SK-N-SH (cell line): ENCODE results near the gene TNIP3. TPM values are rescaled to one million over a fixed set of nuclear protein-coding genes. Genes with fewer than 3 reads are reported as not detected.

Experiments used
- CTCF ChIA-PET: fragments of 300-600, 350-600 bp; formaldehyde crosslinking; extraction: SDS; loops from one replicate; lab custom pipeline; 2021; lab: Yijun Ruan, JAX
- POLR2A ChIA-PET: fragments of 350-600 bp; sonication (Branson Sonifier 250); formaldehyde crosslinking; extraction: SDS; loops from one replicate; lab custom pipeline; 2020; ENCODE audit warnings: antibody characterized with exemption, inconsistent platforms; lab: Yijun Ruan, JAX
- DNase-seq: peaks from one replicate; pipeline ENCODE4 v3.0.0; 2012
- H2AFZ ChIP-seq: fragments of 200-600 bp; sonication (generic); 2 replicates; pipeline ENCODE4 v1.8.1; 2016; ENCODE audit warnings: antibody characterized with exemption, mild to moderate bottlenecking, low read depth
- H3F3A ChIP-seq: fragments of 200-600 bp; sonication (generic); replicated peaks from 2 replicates; pipeline ENCODE3; 2016; ENCODE audit warnings: antibody characterized with exemption, mild to moderate bottlenecking; ENCODE audit not compliant: insufficient read depth
- H3K27ac ChIP-seq, 2 experiments: fragments of 200-500 bp in 1 of 2; fragments of 200-600 bp in 1 of 2; sonication (Bioruptor generic) in 1 of 2; sonication (generic), shearing (Covaris generic) in 1 of 2; 2 replicates each; pipeline versions ENCODE4 v1.5.1 to v1.6.1; 2014 to 2016; ENCODE audit warnings: low read depth in 2 of 2, inconsistent platforms in 1 of 2, low read length in 1 of 2, mild to moderate bottlenecking in 1 of 2, mixed read lengths in 1 of 2
- H3K27me3 ChIP-seq: fragments of 200-600 bp; sonication (generic), shearing (Covaris generic); 2 replicates; pipeline ENCODE4 v1.6.1; 2016; ENCODE audit warnings: mixed run types; ENCODE audit not compliant: insufficient read depth
- H3K36me3 ChIP-seq, 2 experiments: fragments of 200-500 bp in 1 of 2; fragments of 200-600 bp in 1 of 2; sonication (Bioruptor generic) in 1 of 2; sonication (generic) in 1 of 2; replicated peaks in 1 of 2; 2 replicates each; pipeline versions ENCODE3 to v1.5.1; 2014 to 2016; ENCODE audit warnings: low read length in 1 of 2, mild to moderate bottlenecking in 1 of 2; ENCODE audit not compliant: insufficient read depth in 2 of 2, control insufficient read depth in 1 of 2
- H3K4me1 ChIP-seq, 2 experiments: fragments of 200-500 bp in 1 of 2; fragments of 200-600 bp in 1 of 2; sonication (Bioruptor generic) in 1 of 2; sonication (generic), shearing (Covaris generic) in 1 of 2; 2 replicates each; pipeline versions ENCODE4 v1.5.1 to v1.6.1; 2014 to 2016; ENCODE audit warnings: low read depth in 1 of 2, low read length in 1 of 2, mixed run types in 1 of 2; ENCODE audit not compliant: insufficient read depth in 2 of 2, control insufficient read depth in 1 of 2
- H3K4me2 ChIP-seq: fragments of 200-600 bp; sonication (generic), shearing (Covaris generic); 2 replicates; pipeline ENCODE4 v1.6.1; 2017; ENCODE audit warnings: mixed run types
- H3K4me3 ChIP-seq, 2 experiments: fragments of 200-500 bp in 1 of 2; fragments of 200-600 bp in 1 of 2; sonication (Bioruptor generic) in 1 of 2; sonication (generic), shearing (Covaris generic) in 1 of 2; 2 replicates each; pipeline versions ENCODE4 v1.5.1 to v1.8.1; 2014 to 2016; ENCODE audit warnings: low read depth in 2 of 2, inconsistent platforms in 1 of 2, low read length in 1 of 2, mild to moderate bottlenecking in 1 of 2, mixed read lengths in 1 of 2, moderate library complexity in 1 of 2
- H3K79me2 ChIP-seq: fragments of 200-600 bp; sonication (generic); 2 replicates; pipeline ENCODE4 v1.8.1; 2017; ENCODE audit warnings: mild to moderate bottlenecking; ENCODE audit not compliant: insufficient read depth
- H3K9ac ChIP-seq: fragments of 200-600 bp; sonication (generic); 2 replicates; pipeline ENCODE4 v1.6.1; 2017; ENCODE audit warnings: mixed run types
- H3K9me2 ChIP-seq: fragments of 200-600 bp; sonication (generic); 2 replicates; pipeline ENCODE4 v1.6.1; 2017; ENCODE audit warnings: mixed run types
- H3K9me3 ChIP-seq: fragments of 200-600 bp; sonication (generic); 2 replicates; pipeline ENCODE4 v1.6.1; 2017; ENCODE audit warnings: mixed run types, mild to moderate bottlenecking, moderate library complexity
- H4K20me1 ChIP-seq: fragments of 200-600 bp; sonication (generic); 2 replicates; pipeline ENCODE4 v1.6.1; 2017; ENCODE audit warnings: mild to moderate bottlenecking, mixed run types; ENCODE audit not compliant: insufficient read depth
- ELF1 ChIP-seq: IDR thresholded peaks from 2 replicates; pipeline ENCODE4 v1.4.0; 2012
- EP300 ChIP-seq, 2 experiments: IDR thresholded peaks; 2 replicates each; pipeline versions ENCODE4 v1.4.0 to v1.6.1; 2012; ENCODE audit warnings: borderline replicate concordance in 1 of 2, low read depth in 1 of 2, low read length in 1 of 2
- EZH2phosphoT487 ChIP-seq: fragments of 200-600 bp; sonication (generic); IDR thresholded peaks from 2 replicates; pipeline ENCODE4 v1.6.1; 2017; ENCODE audit warnings: low read depth, mixed run types, mild to moderate bottlenecking, antibody characterized with exemption, moderate library complexity, borderline replicate concordance
- FOXJ3 ChIP-seq: sonication (generic); formaldehyde crosslinking; IDR thresholded peaks from 2 replicates; pipeline ENCODE4 v1.5.1; 2020; ENCODE audit warnings: mild to moderate bottlenecking, missing genetic modification reagents
- GATA2 ChIP-seq: sonication (generic); formaldehyde crosslinking; IDR thresholded peaks from 2 replicates; pipeline ENCODE4 v1.5.0; 2020; ENCODE audit warnings: mild to moderate bottlenecking, missing genetic modification reagents
- MAX ChIP-seq: IDR thresholded peaks from 2 replicates; pipeline ENCODE4 v1.4.0; 2012; ENCODE audit warnings: low read depth
- NFIC ChIP-seq: IDR thresholded peaks from 2 replicates; pipeline ENCODE4 v1.4.0; 2012; ENCODE audit warnings: borderline replicate concordance
- RAD21 ChIP-seq: IDR thresholded peaks from 2 replicates; pipeline ENCODE4 v1.6.1; 2012; ENCODE audit warnings: mild to moderate bottlenecking, low read length
- SIN3A ChIP-seq: IDR thresholded peaks from 2 replicates; pipeline ENCODE4 v1.6.1; 2012; ENCODE audit warnings: low read depth, mild to moderate bottlenecking, low read length, moderate library complexity, borderline replicate concordance
- TCF12 ChIP-seq: IDR thresholded peaks from 2 replicates; pipeline ENCODE4 v1.4.0; 2012
- USF1 ChIP-seq: IDR thresholded peaks from 2 replicates; pipeline ENCODE4 v1.4.0; 2012; ENCODE audit warnings: low read depth, borderline replicate concordance
- WGBS: methylation state at CpG from one replicate; pipeline ENCODE4 v1.1.6; 2017; ENCODE audit warnings: low lambda C conversion rate; 5-methylcytosine and 5-hydroxymethylcytosine counted together
- polyA plus RNA-seq, 3 experiments: library from polyadenylated mRNA; depleted of rRNA; stranded (reverse); fragments of >200 nt; gene quantifications; 2 replicates each; pipeline ENCODE4 v1.2.3, GENCODE V29; 2012
- TF ChIP-seq, protein P1 (sequence below): IDR thresholded peaks from 2 replicates; pipeline ENCODE4 v1.4.0; 2012; ENCODE audit warnings: low read depth, borderline replicate concordance

Gene TNIP3
- polyA plus RNA-seq, 1 of the 3 experiments (the other 2 are of a cell fraction) = 0.15 TPM

DNA sequence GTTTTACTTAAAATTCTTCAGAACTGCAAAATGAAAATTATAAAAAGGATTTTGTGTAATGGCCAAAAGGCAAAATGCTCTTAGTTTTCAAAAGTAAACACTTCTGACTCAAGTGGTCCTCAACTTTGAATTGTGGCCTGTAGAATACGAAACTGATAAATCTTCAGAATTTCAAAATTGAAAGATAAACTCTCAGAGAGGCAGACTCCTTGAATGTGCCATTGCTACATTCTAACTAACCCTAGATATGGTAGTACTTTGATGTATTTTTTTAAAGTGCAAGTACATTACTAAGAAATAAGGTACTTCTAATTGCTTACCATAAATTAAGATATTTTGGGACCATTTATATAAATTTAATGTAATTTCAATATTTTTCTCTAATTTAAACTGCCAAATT is 44.4 kb downstream of the TNIP3 start:
- no peaks in the 10 kb centered on the region for H3K4me1 ChIP-seq
- H3K9me2 ChIP-seq = no peaks in the 10 kb centered on the region; the same call in 1 of the 2 replicates
- POLR2A ChIA-PET = no interaction called here
- WGBS = 61% methylated on average over 1 of the region's 1 CpG
- CTCF ChIA-PET = interaction anchor here (1.3 to 2.6 kb wide), 2 partner anchors 10 to 964 kb away, joined by 3 to 9 read pairs; no protein-coding TSS in a partner anchor
- no peaks in the 10 kb centered on the region for H3K79me2 ChIP-seq
- no peaks in the 10 kb centered on the region for H3K27me3 ChIP-seq
- no peak overlapping the region for H3K27ac ChIP-seq
- no peaks in the 10 kb centered on the region for H3F3A ChIP-seq
- no peaks in the 10 kb centered on the region for H3K9me3 ChIP-seq
- no peak overlapping the region for H2AFZ ChIP-seq
- H3K4me2 ChIP-seq = no peak overlapping the region
- H3K36me3 ChIP-seq = no peaks in the 10 kb centered on the region
- DNase-seq = no peak
- H3K9ac ChIP-seq = no peak overlapping the region
- TF ChIP-seq NFIC (no peak), RAD21 (no peak), TCF12 (no peak), ELF1 (no peak), GATA2 (CRISPR knock-in tag) (no peak)
- TF ChIP-seq, all 33 proteins: peak for 0
- no peak overlapping the region for H3K4me3 ChIP-seq
- H4K20me1 ChIP-seq = no peaks in the 10 kb centered on the region

- POLR2A ChIA-PET = no interaction called here
- DNase-seq = no peak
Measured at GRCh38 chr4:121118344-121118743, 45.8 kb downstream of the TNIP3 start.

More at GRCh38 chr4:121118344-121118743, 45.8 kb downstream of the TNIP3 start:
- no peak overlapping the region for H3K9ac ChIP-seq
- H4K20me1 ChIP-seq = no peaks in the 10 kb centered on the region
- no peaks in the 10 kb centered on the region for H3K27me3 ChIP-seq
- H3K79me2 ChIP-seq = no peaks in the 10 kb centered on the region
- CTCF ChIA-PET = interaction anchor here (1.1 to 2.6 kb wide), 3 partner anchors 8 to 963 kb away, joined by 3 to 9 read pairs (median 4); no protein-coding TSS in a partner anchor
- TF ChIP-seq SIN3A (no peak), EP300 (IDR thresholded peaks at IDR 0.05; ENCODE audit: borderline replicate concordance in 1 of 2, low read depth in 1 of 2, low read length in 1 of 2) (no peak), EZH2phosphoT487 (no peak), ELF1 (no peak), NFIC (no peak), USF1 (no peak), MAX (no peak), FOXJ3 (CRISPR knock-in tag) (no peak), RAD21 (no peak)
- TF ChIP-seq, protein P1, sequence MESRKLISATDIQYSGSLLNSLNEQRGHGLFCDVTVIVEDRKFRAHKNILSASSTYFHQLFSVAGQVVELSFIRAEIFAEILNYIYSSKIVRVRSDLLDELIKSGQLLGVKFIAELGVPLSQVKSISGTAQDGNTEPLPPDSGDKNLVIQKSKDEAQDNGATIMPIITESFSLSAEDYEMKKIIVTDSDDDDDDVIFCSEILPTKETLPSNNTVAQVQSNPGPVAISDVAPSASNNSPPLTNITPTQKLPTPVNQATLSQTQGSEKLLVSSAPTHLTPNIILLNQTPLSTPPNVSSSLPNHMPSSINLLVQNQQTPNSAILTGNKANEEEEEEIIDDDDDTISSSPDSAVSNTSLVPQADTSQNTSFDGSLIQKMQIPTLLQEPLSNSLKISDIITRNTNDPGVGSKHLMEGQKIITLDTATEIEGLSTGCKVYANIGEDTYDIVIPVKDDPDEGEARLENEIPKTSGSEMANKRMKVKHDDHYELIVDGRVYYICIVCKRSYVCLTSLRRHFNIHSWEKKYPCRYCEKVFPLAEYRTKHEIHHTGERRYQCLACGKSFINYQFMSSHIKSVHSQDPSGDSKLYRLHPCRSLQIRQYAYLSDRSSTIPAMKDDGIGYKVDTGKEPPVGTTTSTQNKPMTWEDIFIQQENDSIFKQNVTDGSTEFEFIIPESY = no peak
- H3K4me3 ChIP-seq = no peak overlapping the region
- H3K27ac ChIP-seq = no peak overlapping the region
- no peak overlapping the region for H3K4me2 ChIP-seq
- no peaks in the 10 kb centered on the region for H3F3A ChIP-seq
- no peaks in the 10 kb centered on the region for H3K4me1 ChIP-seq
- WGBS = 25% methylated on average over 2 of the region's 2 CpGs
- H2AFZ ChIP-seq = no peak overlapping the region
- no peaks in the 10 kb centered on the region for H3K36me3 ChIP-seq
- no peaks in the 10 kb centered on the region; the same call in 1 of the 2 replicates for H3K9me2 ChIP-seq
- no peaks in the 10 kb centered on the region for H3K9me3 ChIP-seq
